Ascending aorta (tissue), 2 donors: ENCODE measurements around the gene GMPPA. TPM values are rescaled to one million over a fixed set of nuclear protein-coding genes. Genes with fewer than 3 reads are reported as not detected.

Experiments used
- DNase-seq, 2 donors: peaks; one replicate each; pipeline ENCODE4 v3.0.0-alpha.2; 2019; ENCODE audit warnings: low spot score in 2 of 2
- H3K27ac ChIP-seq, 2 donors: fragments of 200-600 bp; sonication (generic); one replicate each; pipeline ENCODE4 v1.5.1; 2016 to 2017; ENCODE audit warnings: mild to moderate bottlenecking in 1 of 2
- H3K27me3 ChIP-seq: fragments of 200-600 bp; sonication (generic); one replicate; pipeline ENCODE4 v1.5.1; 2017
- H3K36me3 ChIP-seq, 2 donors: fragments of 200-600 bp; sonication (generic); one replicate each; pipeline ENCODE4 v1.5.1; 2016
- H3K4me1 ChIP-seq, 2 donors: fragments of 200-600 bp; sonication (generic); one replicate each; pipeline ENCODE4 v1.5.1; 2016 to 2017; ENCODE audit warnings: mild to moderate bottlenecking in 1 of 2
- H3K4me3 ChIP-seq, 2 donors: fragments of 200-600 bp; sonication (generic); one replicate each; pipeline ENCODE4 v1.5.1; 2016 to 2017; ENCODE audit warnings: mild to moderate bottlenecking in 1 of 2
- H3K9me3 ChIP-seq, 2 donors: fragments of 200-600 bp; sonication (generic); one replicate each; pipeline ENCODE4 v1.5.1; 2016
- CTCF ChIP-seq, 3 experiments: fragments of 200-600 bp in 2 of 3; fragments of 450-650 bp in 1 of 3; sonication (generic) in 2 of 3; IDR thresholded peaks; one replicate each; pipeline ENCODE4 v1.5.1; 2016 to 2019; ENCODE audit warnings: antibody characterized with exemption in 3 of 3, mild to moderate bottlenecking in 1 of 3, moderate library complexity in 1 of 3
- intact Hi-C: fragments of 100-400 bp; cut with DNase I; formaldehyde crosslinking; loops from one replicate; pipeline ENCODE4 v1.15.1; 2023
- total RNA-seq: library from RNA; depleted of rRNA; stranded (reverse); fragments of >200 nt; gene quantifications from one replicate; pipeline ENCODE4 v1.1.0, GENCODE V29; 2016

GMPPA gene
- total RNA-seq, 1 donor from 2014 or later, result 11.4 TPM

GRCh38 chr2:219485201-219485580, 13.5 kb upstream of the GMPPA start:
- H3K36me3 ChIP-seq, result peaks cover 92 to 97% of the 10 kb centered on the region in 2 donors
- H3K4me1 ChIP-seq, result no peaks in the 10 kb centered on the region
- no peak for TF ChIP-seq CTCF (IDR thresholded peaks at IDR 0.05)
- H3K9me3 ChIP-seq, result no peaks in the 10 kb centered on the region
- intact Hi-C loops, result no loop called here
- H3K27ac ChIP-seq, result no peak overlapping the region
- no peak overlapping the region for H3K4me3 ChIP-seq
- H3K27me3 ChIP-seq, result no peaks in the 10 kb centered on the region
- DNase-seq, result no peak

GRCh38 chr2:219486380-219486959, 12.2 kb upstream of the GMPPA start:
- no peak for TF ChIP-seq CTCF (IDR thresholded peaks at IDR 0.05)

GRCh38 chr2:219488149-219488843, 10.4 kb upstream of the GMPPA start:
- Histone ChIP-seq H3K4me1 (no peaks in the 10 kb centered on the region), H3K4me3 (no peak overlapping the region), H3K36me3 (peaks cover 88 to 90% of the 10 kb centered on the region in 2 donors), H3K27ac (peak overlapping the region in 1 of 2 donors; percentile 24), H3K27me3 (no peaks in the 10 kb centered on the region), H3K9me3 (no peaks in the 10 kb centered on the region)
- intact Hi-C loops, result no loop called here
- DNase-seq, result no peak
- no peak for TF ChIP-seq CTCF (IDR thresholded peaks at IDR 0.05)

More at GRCh38 chr2:219486380-219486959, 12.2 kb upstream of the GMPPA start:
- Histone ChIP-seq H3K9me3 (no peaks in the 10 kb centered on the region), H3K4me1 (no peaks in the 10 kb centered on the region), H3K36me3 (peaks cover 92 to 96% of the 10 kb centered on the region in 2 donors), H3K27ac (no peak overlapping the region), H3K27me3 (no peaks in the 10 kb centered on the region), H3K4me3 (no peak overlapping the region)
- intact Hi-C loops, result no loop called here
- no peak for DNase-seq

GRCh38 chr2:219488844-219489194, 9.9 kb upstream of the GMPPA start:
- no peak for DNase-seq
- H3K4me1 ChIP-seq, result no peaks in the 10 kb centered on the region
- H3K27ac ChIP-seq, result peak overlapping the region; percentile 15 to 24
- no peaks in the 10 kb centered on the region for H3K9me3 ChIP-seq
- intact Hi-C loops, result no loop called here
- H3K36me3 ChIP-seq, result peaks cover 83 to 85% of the 10 kb centered on the region in 2 donors
- no peak overlapping the region for H3K4me3 ChIP-seq
- no peak for TF ChIP-seq CTCF (IDR thresholded peaks at IDR 0.05)
- no peaks in the 10 kb centered on the region for H3K27me3 ChIP-seq

GRCh38 chr2:219489315-219489714, 9.4 kb upstream of the GMPPA start:
- Histone ChIP-seq H3K27ac (peak overlapping the region in 1 of 2 donors; percentile 15), H3K4me1 (no peaks in the 10 kb centered on the region), H3K36me3 (peaks cover 78 to 80% of the 10 kb centered on the region in 2 donors), H3K27me3 (no peaks in the 10 kb centered on the region), H3K9me3 (no peaks in the 10 kb centered on the region), H3K4me3 (no peak overlapping the region)
- intact Hi-C loops, result no loop called here
- no peak for TF ChIP-seq CTCF (IDR thresholded peaks at IDR 0.05)
- no peak for DNase-seq
